Neutrophil (primary cell): Measurements from ENCODE around the gene MRRF.

ENCODE experiments used
- H3K27ac ChIP-seq: fragments of 200-600 bp; sonication (generic); 2 replicates; pipeline ENCODE4 v1.5.1; 2016; ENCODE audit warnings: mild to moderate bottlenecking, moderate library complexity
- H3K27me3 ChIP-seq: fragments of 200-600 bp; sonication (generic); 2 replicates; pipeline ENCODE4 v1.6.0; 2016; ENCODE audit warnings: mild to moderate bottlenecking
- H3K36me3 ChIP-seq: fragments of 200-600 bp; sonication (generic); 2 replicates; pipeline ENCODE4 v1.5.1; 2017
- H3K4me1 ChIP-seq, 2 experiments: fragments of 200-600 bp in 1 of 2; sonication (generic) in 1 of 2; 1 replicate in 1 of 2; 2 replicates in 1 of 2; pipeline versions ENCODE4 v1.5.1 to v1.6.1; 2013 to 2016; ENCODE audit warnings: low read depth in 1 of 2, low read length in 1 of 2, mild to moderate bottlenecking in 1 of 2, moderate library complexity in 1 of 2; ENCODE audit not compliant: control insufficient read depth in 1 of 2, insufficient read depth in 1 of 2
- H3K4me3 ChIP-seq, 2 experiments: fragments of 200-600 bp in 1 of 2; sonication (generic) in 1 of 2; 1 replicate in 1 of 2; 2 replicates in 1 of 2; pipeline ENCODE4 v1.5.1; 2013 to 2016; ENCODE audit warnings: low read depth in 1 of 2, low read length in 1 of 2, mild to moderate bottlenecking in 1 of 2, moderate library complexity in 1 of 2
- H3K9me3 ChIP-seq: fragments of 200-600 bp; sonication (generic); 2 replicates; pipeline ENCODE4 v1.5.1; 2016
- TF ChIP-seq, protein P1 (sequence below): fragments of 200-600 bp; sonication (generic); IDR thresholded peaks from 2 replicates; pipeline ENCODE4 v1.5.1; 2016; ENCODE audit warnings: antibody characterized with exemption

MRRF gene

DNA sequence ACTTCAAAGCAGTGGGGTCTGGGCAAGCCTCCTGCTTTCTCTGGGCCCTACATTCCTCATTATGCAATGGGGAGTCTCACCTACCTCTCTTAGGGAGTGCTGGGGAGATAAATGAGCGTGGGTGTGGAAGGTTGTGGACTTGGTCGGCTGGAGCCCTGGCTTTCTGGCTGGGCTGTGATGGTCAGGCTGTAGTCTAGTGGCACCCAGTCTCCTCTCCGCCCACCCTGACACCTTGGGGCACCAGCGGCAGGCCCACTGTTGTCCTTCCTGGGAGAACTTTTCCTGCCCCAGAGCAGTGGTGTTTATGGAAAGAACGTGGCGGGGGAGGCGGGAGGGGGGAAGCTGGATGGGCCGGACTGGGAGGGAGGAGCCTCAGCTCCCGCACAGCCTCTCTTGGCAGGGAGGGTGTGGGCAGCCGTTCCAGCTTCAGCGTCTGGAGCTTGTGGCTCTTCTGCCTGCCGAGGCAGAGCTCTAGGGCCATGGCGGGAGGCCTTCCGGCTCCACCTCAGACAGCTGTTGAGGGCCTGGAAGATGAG is 110.3 kb downstream of the MRRF start:
- Histone ChIP-seq H3K4me3 (no peak overlapping the region), H3K36me3 (no peaks in the 10 kb centered on the region), H3K4me1 (peaks cover 15 to 18% of the 10 kb centered on the region in 2 experiments), H3K27ac (no peak overlapping the region), H3K9me3 (peaks cover 5% of the 10 kb centered on the region), H3K27me3 (peaks cover 21% of the 10 kb centered on the region)
- TF ChIP-seq, protein P1, sequence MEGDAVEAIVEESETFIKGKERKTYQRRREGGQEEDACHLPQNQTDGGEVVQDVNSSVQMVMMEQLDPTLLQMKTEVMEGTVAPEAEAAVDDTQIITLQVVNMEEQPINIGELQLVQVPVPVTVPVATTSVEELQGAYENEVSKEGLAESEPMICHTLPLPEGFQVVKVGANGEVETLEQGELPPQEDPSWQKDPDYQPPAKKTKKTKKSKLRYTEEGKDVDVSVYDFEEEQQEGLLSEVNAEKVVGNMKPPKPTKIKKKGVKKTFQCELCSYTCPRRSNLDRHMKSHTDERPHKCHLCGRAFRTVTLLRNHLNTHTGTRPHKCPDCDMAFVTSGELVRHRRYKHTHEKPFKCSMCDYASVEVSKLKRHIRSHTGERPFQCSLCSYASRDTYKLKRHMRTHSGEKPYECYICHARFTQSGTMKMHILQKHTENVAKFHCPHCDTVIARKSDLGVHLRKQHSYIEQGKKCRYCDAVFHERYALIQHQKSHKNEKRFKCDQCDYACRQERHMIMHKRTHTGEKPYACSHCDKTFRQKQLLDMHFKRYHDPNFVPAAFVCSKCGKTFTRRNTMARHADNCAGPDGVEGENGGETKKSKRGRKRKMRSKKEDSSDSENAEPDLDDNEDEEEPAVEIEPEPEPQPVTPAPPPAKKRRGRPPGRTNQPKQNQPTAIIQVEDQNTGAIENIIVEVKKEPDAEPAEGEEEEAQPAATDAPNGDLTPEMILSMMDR: no peak

DNA sequence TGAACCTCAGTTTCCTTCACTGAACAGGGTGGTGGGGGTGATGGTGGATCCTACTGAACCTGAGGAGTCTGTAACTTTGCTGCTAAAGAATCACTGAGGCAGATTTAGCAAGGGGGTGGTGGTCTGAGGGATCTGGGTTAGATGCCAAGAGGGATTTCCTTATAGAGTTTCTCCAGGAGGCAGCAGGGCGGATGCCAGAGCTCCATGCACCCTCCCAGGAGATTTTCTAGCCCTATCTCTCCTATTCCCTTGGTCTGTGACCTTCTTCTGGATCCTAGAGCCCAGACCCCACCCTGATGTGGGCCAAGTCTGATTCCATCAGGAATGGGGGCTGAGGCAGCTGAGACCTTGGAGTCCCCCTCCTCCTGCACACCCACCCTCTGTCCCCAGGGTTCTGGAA is 112.1 kb downstream of the MRRF start:
- no peak overlapping the region for H3K4me3 ChIP-seq
- no peak overlapping the region for H3K27ac ChIP-seq
- H3K36me3 ChIP-seq: peaks cover 4% of the 10 kb centered on the region
- H3K4me1 ChIP-seq: peaks cover 2 to 3% of the 10 kb centered on the region in 2 experiments
- TF ChIP-seq, protein P1: no peak
- H3K9me3 ChIP-seq: peaks cover 5% of the 10 kb centered on the region
- peaks cover 19% of the 10 kb centered on the region for H3K27me3 ChIP-seq

DNA sequence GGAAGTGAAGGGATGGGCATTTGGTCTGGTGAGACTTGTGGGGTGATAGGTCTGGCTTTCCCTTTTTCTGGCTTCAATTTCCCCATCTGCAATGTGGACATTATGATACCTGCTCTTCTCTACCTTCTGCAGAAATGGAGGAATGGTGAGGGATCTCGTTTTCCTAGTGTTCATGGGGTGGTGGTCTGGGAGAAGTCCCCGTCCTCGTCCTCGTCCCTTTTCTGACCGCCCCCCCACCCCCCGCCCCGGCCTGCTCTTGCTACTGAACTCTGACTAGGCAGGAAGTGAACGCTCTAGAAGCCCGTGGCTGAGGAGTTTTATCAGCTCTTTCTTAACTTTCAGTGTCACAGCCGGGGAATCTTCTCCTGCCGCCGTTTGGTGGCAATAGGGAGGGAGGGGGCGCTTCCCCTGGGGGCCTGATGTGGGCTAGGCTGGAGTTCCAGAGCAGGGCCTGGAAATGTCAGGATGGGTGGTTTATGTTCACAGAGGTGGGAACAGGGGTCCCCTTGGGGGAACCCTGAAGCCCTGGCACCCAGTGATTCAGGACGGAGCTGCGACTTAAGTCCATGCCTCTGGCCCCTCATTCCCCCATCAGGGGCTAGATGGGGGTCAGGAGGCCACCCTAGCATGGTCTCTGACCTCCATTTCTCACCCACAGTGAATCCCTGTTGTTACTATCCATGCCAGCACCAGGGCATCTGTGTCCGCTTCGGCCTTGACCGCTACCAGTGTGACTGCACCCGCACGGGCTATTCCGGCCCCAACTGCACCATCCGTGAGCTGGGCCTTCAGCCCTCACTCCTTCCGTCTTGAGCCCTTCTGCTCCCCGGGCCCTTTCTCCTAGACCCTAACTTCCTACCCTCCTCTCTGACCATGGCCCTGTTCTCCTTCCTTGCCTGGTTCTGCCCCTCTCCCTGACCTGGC is 112.8 kb downstream of the MRRF start:
- H3K27me3 ChIP-seq: peaks cover 12% of the 10 kb centered on the region
- TF ChIP-seq, protein P1: no peak
- H3K36me3 ChIP-seq: peaks cover 4% of the 10 kb centered on the region
- no peaks in the 10 kb centered on the region for H3K4me1 ChIP-seq
- no peak overlapping the region for H3K27ac ChIP-seq
- no peak overlapping the region for H3K4me3 ChIP-seq
- H3K9me3 ChIP-seq: peaks cover 5% of the 10 kb centered on the region

DNA sequence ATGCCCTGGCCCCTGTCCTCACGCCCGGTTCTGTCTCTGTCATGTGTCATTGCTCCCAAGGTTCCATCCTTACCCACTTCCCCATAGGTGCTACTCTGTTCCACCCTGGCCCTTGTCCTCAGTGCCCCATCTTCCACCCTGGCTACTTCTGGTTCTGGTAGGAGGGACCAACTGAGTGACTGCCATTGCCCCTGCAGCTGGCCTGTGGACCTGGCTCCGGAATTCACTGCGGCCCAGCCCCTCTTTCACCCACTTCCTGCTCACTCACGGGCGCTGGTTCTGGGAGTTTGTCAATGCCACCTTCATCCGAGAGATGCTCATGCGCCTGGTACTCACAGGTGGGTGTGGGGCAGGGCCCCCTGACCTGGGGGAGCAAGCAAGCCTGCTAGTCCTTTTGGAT is 113.6 kb downstream of the MRRF start:
- H3K9me3 ChIP-seq: peaks cover 5% of the 10 kb centered on the region
- no peak overlapping the region for H3K4me3 ChIP-seq
- no peaks in the 10 kb centered on the region for H3K4me1 ChIP-seq
- H3K36me3 ChIP-seq: peaks cover 4% of the 10 kb centered on the region
- H3K27me3 ChIP-seq: peaks cover 11% of the 10 kb centered on the region
- TF ChIP-seq, protein P1: no peak
- no peak overlapping the region for H3K27ac ChIP-seq

DNA sequence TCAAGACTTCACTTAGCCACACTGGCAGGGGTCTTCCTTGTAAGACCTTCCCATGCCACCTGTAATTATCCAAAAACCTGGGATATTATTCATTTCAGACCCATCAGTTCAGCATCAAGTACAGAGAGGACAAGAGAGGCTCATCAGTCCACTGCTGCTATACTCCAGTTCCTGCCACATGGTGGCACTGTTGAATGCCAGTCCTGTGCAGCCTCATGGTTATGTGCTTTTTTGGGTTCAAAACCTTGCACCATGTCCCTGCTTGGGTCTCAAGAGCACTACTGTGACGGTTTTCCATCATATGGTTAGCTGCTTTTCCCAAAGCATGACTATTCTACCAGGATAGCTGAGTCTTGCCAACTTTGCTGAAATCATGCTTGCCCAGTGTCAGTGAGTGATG is 114.7 kb downstream of the MRRF start:
- Histone ChIP-seq H3K36me3 (peaks cover 10% of the 10 kb centered on the region), H3K4me3 (no peak overlapping the region), H3K9me3 (peaks cover 5% of the 10 kb centered on the region), H3K27ac (no peak overlapping the region), H3K27me3 (peaks cover 11% of the 10 kb centered on the region), H3K4me1 (no peaks in the 10 kb centered on the region)
- TF ChIP-seq, protein P1: no peak
